ENCODE measurements around the gene PCSK4. TPM values are rescaled to one million over a fixed set of nuclear protein-coding genes. Genes with fewer than 3 reads are reported as not detected.

PCSK4 gene
- total and polyA plus RNA-seq, 2 of the 4 experiments (the other 2 are of a cell fraction) = 0.72 to 1.7 TPM

- in situ Hi-C loops (cut with MboI; ENCODE audit: low sequenced_read_pairs) (no loop called here), intact Hi-C loops (cut with micrococcal nuclease) (no loop called here), dilution Hi-C loops (cut with HindIII; ENCODE audit: low sequenced_read_pairs, unreplicated experiment) (no loop called here)
- H3K9me3 ChIP-seq (ENCODE audit: control insufficient read depth, insufficient read depth, low read length) = no peaks in the 10 kb centered on the region
- no peak overlapping the region for H3K14ac ChIP-seq (replicated peaks; ENCODE audit: low read depth, low read length)
- H3K18ac ChIP-seq (ENCODE audit: low read depth, low read length) = no peak overlapping the region
- no peaks in the 10 kb centered on the region for H3K9me1 ChIP-seq (ENCODE audit: insufficient read depth, low read length)
- peak overlapping the region; percentile 42 for H2AK9ac ChIP-seq (replicated peaks; ENCODE audit: low read depth, low read length, poor library complexity)
- no peak overlapping the region for H2AK5ac ChIP-seq (ENCODE audit: low read depth, low read length)
- H4K91ac ChIP-seq (ENCODE audit: insufficient read depth, low read depth, low read length) = no peak overlapping the region
- DNase-seq (no peak), ATAC-seq (ENCODE audit: low read depth) (no peak)
- no TSS peak for BruUV-seq (replicated peaks)
- 8% methylated on average over 26 of the region's 39 CpGs; no CpG with 5 or more reads in 1 of the 2 experiments for WGBS, 2 experiments (ENCODE audit: extremely low coverage in 2 of 2, insufficient read length in 1 of 2)
- POLR2A ChIA-PET (ENCODE audit: unreplicated experiment) = no interaction called here
- no peak overlapping the region for H4K5ac ChIP-seq (ENCODE audit: low read depth, low read length)
- no peak overlapping the region for H2BK5ac ChIP-seq (ENCODE audit: low read depth, low read length, poor library complexity, severe bottlenecking)
- no peak overlapping the region for H2BK20ac ChIP-seq (ENCODE audit: low read depth, low read length)
- no peak overlapping the region for H3K23ac ChIP-seq (ENCODE audit: low read depth, low read length)
- no peak overlapping the region for H3K4ac ChIP-seq (ENCODE audit: low read depth, low read length)
- peaks cover 57% of the 10 kb centered on the region for H4K20me1 ChIP-seq (ENCODE audit: insufficient read depth, low read length)
- H3K56ac ChIP-seq (ENCODE audit: extremely low read depth, insufficient read depth, low read length) = no peak overlapping the region
- H3K27ac ChIP-seq (ENCODE audit: insufficient read depth, low read length) = no peak overlapping the region
- no peaks in the 10 kb centered on the region for H3K79me1 ChIP-seq (ENCODE audit: low read depth in 1 of 2, low read length in 2 of 2)
- no peak overlapping the region for H3K9ac ChIP-seq (ENCODE audit: low read depth, low read length)
- no peaks in the 10 kb centered on the region for H3K4me1 ChIP-seq (ENCODE audit: control insufficient read depth, insufficient read depth, low read length)
- H3K4me2 ChIP-seq (ENCODE audit: low read depth, low read length) = no peak overlapping the region
- CTCF ChIA-PET = no interaction called here
- no peak overlapping the region for H2BK120ac ChIP-seq (ENCODE audit: low read depth, low read length)
- H2AFZ ChIP-seq (replicated peaks; ENCODE audit: low read length, poor library complexity) = no peak overlapping the region
- H3K36me3 ChIP-seq (ENCODE audit: control insufficient read depth, insufficient read depth, low read length) = no peaks in the 10 kb centered on the region
- H3K4me3 ChIP-seq (ENCODE audit: insufficient read depth, low read depth, low read length) = no peak overlapping the region
- H3K27me3 ChIP-seq (ENCODE audit: control insufficient read depth, insufficient read depth, low read length) = peaks cover 76% of the 10 kb centered on the region
- no peak overlapping the region for H4K8ac ChIP-seq (ENCODE audit: low read depth in 2 of 2, low read length in 2 of 2)
- no peak overlapping the region for H2BK15ac ChIP-seq (ENCODE audit: low read depth, low read length)
- TF ChIP-seq CEBPB (IDR thresholded peaks at IDR 0.05; ENCODE audit: low read depth, low read length) (no peak), CHD1 (IDR thresholded peaks at IDR 0.05; ENCODE audit: low read depth, low read length) (no peak), RFX5 (IDR thresholded peaks at IDR 0.05; ENCODE audit: low read depth, low read length) (no peak), CTCF (conservative IDR thresholded peaks at IDR 0.05; ENCODE audit: low read depth, low read length) (no peak), MXI1 (IDR thresholded peaks at IDR 0.05; ENCODE audit: borderline replicate concordance, low read depth, low read length) (no peak), SMC3 (IDR thresholded peaks at IDR 0.05; ENCODE audit: low read depth, low read length) (no peak), POLR2A (IDR thresholded peaks at IDR 0.05; ENCODE audit: low read depth, low read length) (no peak), FOS (IDR thresholded peaks at IDR 0.05; ENCODE audit: low read depth, low read length) (no peak), MAZ (IDR thresholded peaks at IDR 0.05; ENCODE audit: borderline replicate concordance, low read depth, low read length) (no peak), NFE2L2 (IDR thresholded peaks at IDR 0.05; ENCODE audit: low read depth, low read length) (no peak), RCOR1 (IDR thresholded peaks at IDR 0.05; ENCODE audit: insufficient replicate concordance, low read length) (no peak), MAFK (IDR thresholded peaks at IDR 0.05; ENCODE audit: low read depth, low read length) (no peak), USF2 (IDR thresholded peaks at IDR 0.05; ENCODE audit: low read depth, low read length) (no peak), RAD21 (IDR thresholded peaks at IDR 0.05; ENCODE audit: low read length) (no peak), BHLHE40 (IDR thresholded peaks at IDR 0.05; ENCODE audit: low read depth, low read length) (no peak)
Observed at GRCh38 chr19:1451916-1452801, 38.0 kb downstream of the PCSK4 start.

All from IMR-90 (cell line).